Measurements from ENCODE around the gene CLBA1.
"Not testable (repeated sequence)": the region's sequence is repeated elsewhere in the genome, so short reads cannot be mapped to it uniquely, and the experiment has no call there.

CLBA1 gene

DNA sequence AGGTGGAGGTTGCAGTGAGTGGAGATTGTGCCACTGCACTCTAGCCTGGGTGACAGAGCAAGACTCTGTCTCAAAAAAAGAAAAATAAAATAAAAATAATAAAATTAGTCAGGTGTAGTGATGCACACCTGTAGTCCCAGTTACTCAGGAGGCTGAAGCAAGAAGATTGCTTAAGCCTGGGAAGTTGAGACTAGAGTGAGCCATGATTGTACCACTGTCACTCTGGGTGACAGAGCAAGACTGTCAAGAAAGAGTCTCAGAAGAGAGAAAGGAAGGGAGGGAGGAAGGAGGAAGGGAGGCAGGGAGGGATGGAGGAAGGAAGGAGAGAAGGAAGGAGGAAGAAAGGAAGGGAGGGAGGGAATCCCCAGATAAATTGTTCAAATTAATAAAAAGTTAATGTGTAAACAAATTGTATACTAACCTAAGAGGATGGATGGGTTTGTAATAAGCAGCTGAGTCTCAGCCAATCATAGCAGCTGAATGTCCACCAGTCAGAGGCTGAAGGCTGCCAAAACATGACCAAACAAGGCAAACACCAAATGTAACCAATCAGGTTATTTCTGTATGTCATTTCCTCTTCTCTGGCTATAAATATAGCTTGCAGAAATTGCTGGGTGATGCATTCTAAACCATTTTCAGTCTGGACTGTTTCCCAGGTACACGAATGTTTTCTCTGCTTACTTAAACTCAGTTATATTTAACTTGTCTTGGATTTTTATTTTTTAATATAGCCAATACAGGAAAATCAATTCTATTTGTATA, 41.4 kb downstream of the CLBA1 start:
- H3K9ac ChIP-seq (ENCODE audit: low read length), result no peak overlapping the region
- H3K27me3 ChIP-seq (ENCODE audit: control insufficient read depth in 1 of 2, insufficient read depth in 1 of 2, low read length in 2 of 2), result no peaks in the 10 kb centered on the region
- H2BK15ac ChIP-seq (ENCODE audit: low read depth, poor library complexity, severe bottlenecking), result no peak overlapping the region
- H4K8ac ChIP-seq (ENCODE audit: low read length), result no peak overlapping the region
- peaks cover 13% of the 10 kb centered on the region for H3K4me1 ChIP-seq (ENCODE audit: control insufficient read depth, insufficient read depth, low read depth, low read length)
- peak overlapping the region; percentile 100 for H3K27ac ChIP-seq (ENCODE audit: low read length, poor library complexity, severe bottlenecking)
- H4K91ac ChIP-seq (ENCODE audit: low read length), result peak overlapping the region; percentile 48
- H2BK120ac ChIP-seq (ENCODE audit: low read depth, low read length), result no peak overlapping the region
- H3K4me3 ChIP-seq (ENCODE audit: insufficient read depth in 1 of 2, low read depth in 1 of 2, low read length in 2 of 2), result no peak overlapping the region
- H2BK12ac ChIP-seq (ENCODE audit: low read length in 2 of 2), result peak overlapping the region in 1 of 2 experiments; percentile 82
- H3K23ac ChIP-seq (ENCODE audit: low read length in 2 of 2), result no peak overlapping the region
- no CpG with 5 or more reads among the region's 1 CpG for WGBS
- no peak overlapping the region for H3K14ac ChIP-seq (ENCODE audit: low read length in 2 of 2)
- no peak overlapping the region for H3K18ac ChIP-seq (ENCODE audit: low read depth in 1 of 2, low read length in 2 of 2)
- H3K36me3 ChIP-seq (ENCODE audit: control insufficient read depth in 1 of 2, insufficient read depth in 2 of 2, low read depth in 1 of 2, low read length in 2 of 2), result no peaks in the 10 kb centered on the region
- H2AFZ ChIP-seq (ENCODE audit: low read depth, low read length), result no peak overlapping the region
- H3K4ac ChIP-seq (ENCODE audit: low read depth in 1 of 2, low read length in 2 of 2), result peak overlapping the region in 1 of 2 experiments; percentile 62
- peak overlapping the region; percentile 66 for H2AK5ac ChIP-seq (ENCODE audit: low read length, severe bottlenecking)
- no peaks in the 10 kb centered on the region for H3K9me3 ChIP-seq (ENCODE audit: control insufficient read depth, low read length)
- no peaks in the 10 kb centered on the region for H3K79me1 ChIP-seq (replicated peaks; ENCODE audit: low read length, poor library complexity, severe bottlenecking)
- no peak overlapping the region for H3K4me2 ChIP-seq (ENCODE audit: low read length, poor library complexity, severe bottlenecking)
- no peak overlapping the region for H2BK5ac ChIP-seq (ENCODE audit: low read depth, low read length, poor library complexity, severe bottlenecking)
- no peak for DNase-seq

DNA sequence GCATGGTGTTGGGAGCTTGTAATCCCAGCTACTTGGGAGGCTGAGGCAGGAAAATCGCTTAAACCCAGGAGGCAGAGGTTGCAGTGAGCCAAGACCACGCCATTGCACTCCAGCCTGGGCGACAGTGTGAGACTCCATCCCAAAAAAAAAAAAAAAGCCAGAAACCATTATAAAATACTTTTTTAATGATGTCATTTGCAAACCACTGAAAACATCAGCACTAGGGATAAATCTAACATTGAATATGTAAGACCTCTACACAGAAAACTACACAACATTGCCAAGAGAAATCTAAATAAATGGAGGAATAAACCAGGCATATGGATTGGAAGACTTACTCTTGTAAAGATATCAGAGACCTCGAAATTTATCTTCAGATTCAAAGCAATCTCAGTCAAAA, 42.1 kb downstream of the CLBA1 start:
- H3K14ac ChIP-seq (ENCODE audit: low read length in 2 of 2); H2AFZ ChIP-seq (ENCODE audit: low read depth, low read length); H2BK5ac ChIP-seq (ENCODE audit: low read depth, low read length, poor library complexity, severe bottlenecking); H3K4ac ChIP-seq (ENCODE audit: low read depth in 1 of 2, low read length in 2 of 2); H3K4me2 ChIP-seq (ENCODE audit: low read length, poor library complexity, severe bottlenecking); H3K79me1 ChIP-seq (replicated peaks; ENCODE audit: low read length, poor library complexity, severe bottlenecking); H3K27me3 ChIP-seq (ENCODE audit: control insufficient read depth in 1 of 2, insufficient read depth in 1 of 2, low read length in 2 of 2); H3K23ac ChIP-seq (ENCODE audit: low read length in 2 of 2); H2BK120ac ChIP-seq (ENCODE audit: low read depth, low read length); H4K91ac ChIP-seq (ENCODE audit: low read length); H3K9me3 ChIP-seq (ENCODE audit: control insufficient read depth, low read length); H2BK15ac ChIP-seq (ENCODE audit: low read depth, poor library complexity, severe bottlenecking); H3K4me3 ChIP-seq (ENCODE audit: insufficient read depth in 1 of 2, low read depth in 1 of 2, low read length in 2 of 2); H3K18ac ChIP-seq (ENCODE audit: low read depth in 1 of 2, low read length in 2 of 2); H2AK5ac ChIP-seq (ENCODE audit: low read length, severe bottlenecking); H3K36me3 ChIP-seq (ENCODE audit: control insufficient read depth in 1 of 2, insufficient read depth in 2 of 2, low read depth in 1 of 2, low read length in 2 of 2); H4K8ac ChIP-seq (ENCODE audit: low read length); DNase-seq; H2BK12ac ChIP-seq (ENCODE audit: low read length in 2 of 2): not testable (repeated sequence)
- peak overlapping the region; percentile 24 for H3K9ac ChIP-seq (ENCODE audit: low read length)
- WGBS, result 83% methylated on average over 4 of the region's 4 CpGs
- H3K4me1 ChIP-seq (ENCODE audit: control insufficient read depth, insufficient read depth, low read depth, low read length), result peaks cover 12% of the 10 kb centered on the region
- H3K27ac ChIP-seq (ENCODE audit: low read length, poor library complexity, severe bottlenecking), result peak overlapping the region; percentile 69

DNA sequence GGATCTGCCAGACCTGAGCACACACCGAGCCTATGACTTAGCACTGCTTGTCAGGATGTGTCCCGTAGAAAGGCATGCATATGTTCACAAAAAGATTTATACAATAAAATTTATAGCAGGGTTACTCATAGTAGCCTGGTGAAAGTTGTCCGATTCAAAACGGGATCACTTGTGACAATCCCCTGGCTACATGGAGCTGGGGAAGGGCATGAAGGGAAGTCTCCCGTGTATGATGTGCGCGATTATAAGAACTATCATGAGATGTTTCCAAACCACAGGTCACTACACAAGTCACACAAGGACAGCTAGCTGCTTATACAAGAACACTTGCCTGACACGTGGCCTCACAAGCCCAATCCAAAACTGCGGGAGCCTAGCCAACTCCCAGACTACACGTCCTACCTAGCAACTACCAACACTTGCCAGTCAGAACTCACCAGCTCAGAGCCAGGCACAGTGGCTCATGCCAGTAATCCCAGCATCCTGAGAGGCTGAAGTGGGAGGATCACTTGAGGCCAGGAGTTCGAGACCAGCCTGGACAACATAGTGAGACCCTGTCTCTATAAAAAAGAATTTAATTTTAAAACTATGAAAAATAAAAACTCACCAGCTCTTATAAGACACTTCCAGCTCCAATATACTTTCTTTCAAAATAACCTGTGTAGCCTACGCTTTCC, 42.8 kb downstream of the CLBA1 start:
- Histone ChIP-seq H4K91ac (ENCODE audit: low read length) (peak overlapping the region; percentile 64), H3K4me2 (ENCODE audit: low read length, poor library complexity, severe bottlenecking) (no peak overlapping the region), H3K27ac (ENCODE audit: low read length, poor library complexity, severe bottlenecking) (peak overlapping the region; percentile 69), H3K4ac (ENCODE audit: low read depth in 1 of 2, low read length in 2 of 2) (peak overlapping the region in 1 of 2 experiments; percentile 58), H3K27me3 (ENCODE audit: control insufficient read depth in 1 of 2, insufficient read depth in 1 of 2, low read length in 2 of 2) (no peaks in the 10 kb centered on the region), H3K23ac (ENCODE audit: low read length in 2 of 2) (no peak overlapping the region), H2BK15ac (ENCODE audit: low read depth, poor library complexity, severe bottlenecking) (no peak overlapping the region), H3K14ac (ENCODE audit: low read length in 2 of 2) (peak overlapping the region in 1 of 2 experiments; percentile 55), H2BK120ac (ENCODE audit: low read depth, low read length) (no peak overlapping the region), H3K9ac (ENCODE audit: low read length) (peak overlapping the region; percentile 24), H2BK12ac (ENCODE audit: low read length in 2 of 2) (peak overlapping the region in 1 of 2 experiments; percentile 54), H3K4me3 (ENCODE audit: insufficient read depth in 1 of 2, low read depth in 1 of 2, low read length in 2 of 2) (no peak overlapping the region), H4K8ac (ENCODE audit: low read length) (no peak overlapping the region), H3K9me3 (ENCODE audit: control insufficient read depth, low read length) (no peaks in the 10 kb centered on the region), H2BK5ac (ENCODE audit: low read depth, low read length, poor library complexity, severe bottlenecking) (no peak overlapping the region), H3K79me1 (replicated peaks; ENCODE audit: low read length, poor library complexity, severe bottlenecking) (no peaks in the 10 kb centered on the region), H2AK5ac (ENCODE audit: low read length, severe bottlenecking) (peak overlapping the region; percentile 93), H3K36me3 (ENCODE audit: control insufficient read depth in 1 of 2, insufficient read depth in 2 of 2, low read depth in 1 of 2, low read length in 2 of 2) (no peaks in the 10 kb centered on the region), H2AFZ (ENCODE audit: low read depth, low read length) (no peak overlapping the region), H3K4me1 (ENCODE audit: control insufficient read depth, insufficient read depth, low read depth, low read length) (peaks cover 10% of the 10 kb centered on the region), H3K18ac (ENCODE audit: low read depth in 1 of 2, low read length in 2 of 2) (peak overlapping the region in 1 of 2 experiments; percentile 48)
- 81% methylated on average over 11 of the region's 12 CpGs for WGBS
- DNase-seq, result peak; percentile 63

DNA sequence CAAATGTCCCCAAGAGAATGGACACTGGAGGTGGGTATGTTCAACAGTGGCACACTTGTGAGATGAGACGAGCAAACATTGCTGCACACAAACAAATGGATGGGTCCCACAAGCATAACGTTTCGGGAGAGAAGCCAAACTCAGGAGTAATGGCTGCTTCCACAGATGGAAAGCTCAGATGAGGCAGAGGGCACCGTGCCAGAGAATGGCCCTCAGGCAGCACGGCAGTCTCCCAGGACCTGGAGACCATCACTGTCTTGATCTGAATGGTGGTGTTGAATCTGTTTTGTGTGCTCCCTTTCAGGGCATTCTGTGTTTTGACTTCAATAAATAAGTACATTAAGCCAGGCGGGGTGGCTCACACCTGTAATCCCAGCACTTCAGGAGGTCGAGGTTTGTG, 43.8 kb downstream of the CLBA1 start:
- Histone ChIP-seq H3K14ac (ENCODE audit: low read length in 2 of 2) (no peak overlapping the region), H3K4me2 (ENCODE audit: low read length, poor library complexity, severe bottlenecking) (no peak overlapping the region), H2BK5ac (ENCODE audit: low read depth, low read length, poor library complexity, severe bottlenecking) (no peak overlapping the region), H4K8ac (ENCODE audit: low read length) (no peak overlapping the region), H2BK120ac (ENCODE audit: low read depth, low read length) (no peak overlapping the region), H3K9ac (ENCODE audit: low read length) (no peak overlapping the region), H3K36me3 (ENCODE audit: control insufficient read depth in 1 of 2, insufficient read depth in 2 of 2, low read depth in 1 of 2, low read length in 2 of 2) (no peaks in the 10 kb centered on the region), H3K4ac (ENCODE audit: low read depth in 1 of 2, low read length in 2 of 2) (no peak overlapping the region), H2BK12ac (ENCODE audit: low read length in 2 of 2) (no peak overlapping the region), H3K18ac (ENCODE audit: low read depth in 1 of 2, low read length in 2 of 2) (no peak overlapping the region), H3K79me1 (replicated peaks; ENCODE audit: low read length, poor library complexity, severe bottlenecking) (no peaks in the 10 kb centered on the region), H2AK5ac (ENCODE audit: low read length, severe bottlenecking) (peak overlapping the region; percentile 78), H4K91ac (ENCODE audit: low read length) (no peak overlapping the region), H2AFZ (ENCODE audit: low read depth, low read length) (no peak overlapping the region), H3K4me1 (ENCODE audit: control insufficient read depth, insufficient read depth, low read depth, low read length) (peaks cover 8% of the 10 kb centered on the region), H3K27ac (ENCODE audit: low read length, poor library complexity, severe bottlenecking) (no peak overlapping the region), H3K23ac (ENCODE audit: low read length in 2 of 2) (no peak overlapping the region), H3K9me3 (ENCODE audit: control insufficient read depth, low read length) (no peaks in the 10 kb centered on the region), H2BK15ac (ENCODE audit: low read depth, poor library complexity, severe bottlenecking) (peak overlapping the region; percentile 29), H3K27me3 (ENCODE audit: control insufficient read depth in 1 of 2, insufficient read depth in 1 of 2, low read length in 2 of 2) (no peaks in the 10 kb centered on the region), H3K4me3 (ENCODE audit: insufficient read depth in 1 of 2, low read depth in 1 of 2, low read length in 2 of 2) (no peak overlapping the region)
- DNase-seq, result no peak
- WGBS, result 90% methylated on average over 7 of the region's 7 CpGs
